ENCODE data around the gene TTC4.
"Not testable (repeated sequence)": the region's sequence is repeated elsewhere in the genome, so short reads cannot be mapped to it uniquely, and the experiment has no call there.

Gene TTC4

GRCh38 chr1:54774820-54775498, 59.3 kb downstream of the TTC4 start:
- DNase-seq (peak; percentile 14), ATAC-seq (no peak)
- Mint-ChIP-seq H3K27ac (no peak overlapping the region), H3K27me3 (no peaks in the 10 kb centered on the region), H3K36me3 (ENCODE audit: low read depth) (no peaks in the 10 kb centered on the region), H3K4me3 (no peak overlapping the region), H3K4me1 (no peaks in the 10 kb centered on the region), H3K9me3 (no peaks in the 10 kb centered on the region)

DNA sequence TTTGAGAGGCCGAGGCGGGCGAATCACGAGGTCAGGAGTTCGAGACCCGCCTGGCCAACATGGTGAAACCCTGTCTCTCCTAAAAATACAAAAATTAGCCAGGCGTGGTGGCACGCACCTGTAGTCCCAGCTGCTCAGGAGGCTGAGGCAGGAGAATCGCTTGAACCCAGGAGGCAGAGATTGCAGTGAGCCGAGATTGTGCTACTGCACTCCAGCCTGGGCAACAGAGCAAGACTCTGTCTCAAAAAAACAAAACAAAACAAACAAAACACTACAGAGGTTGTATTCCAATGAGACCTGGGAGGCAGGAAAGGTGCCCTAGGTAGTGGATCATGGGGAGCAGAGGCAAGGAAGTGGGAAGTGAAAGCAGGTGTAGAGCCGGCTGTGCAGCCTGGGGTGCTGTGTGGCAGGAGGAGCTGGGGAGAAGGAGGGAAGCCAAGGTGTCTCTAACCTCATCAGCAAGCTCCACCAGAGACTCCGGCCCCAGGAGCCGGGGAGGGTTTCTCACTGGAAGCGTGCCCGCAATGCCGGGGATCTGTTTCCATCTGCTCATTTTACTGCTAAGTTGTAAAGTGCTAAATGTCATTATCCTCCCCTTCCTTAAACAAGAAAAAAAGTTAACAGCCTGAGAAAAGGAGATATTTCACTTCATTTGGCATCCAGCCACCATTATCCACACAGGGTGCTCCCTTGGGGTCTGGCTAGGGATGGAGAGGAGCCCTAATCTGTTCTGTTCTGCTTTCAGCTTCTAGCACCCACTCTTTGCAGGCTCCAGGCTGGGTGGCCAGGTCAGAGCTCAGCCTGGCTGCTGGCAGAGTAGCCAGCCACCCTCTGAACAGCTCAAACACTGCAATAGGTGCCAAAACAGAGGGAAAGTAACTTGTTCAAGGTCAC, 60.4 kb downstream of the TTC4 start:
- not testable (repeated sequence) for H3K27ac Mint-ChIP-seq; H3K9me3 Mint-ChIP-seq; H3K4me1 Mint-ChIP-seq; H3K27me3 Mint-ChIP-seq; H3K36me3 Mint-ChIP-seq (ENCODE audit: low read depth); H3K4me3 Mint-ChIP-seq; DNase-seq; ATAC-seq

- no peak overlapping the region for H3K4me3 Mint-ChIP-seq
- no peaks in the 10 kb centered on the region for H3K9me3 Mint-ChIP-seq
- H3K4me1 Mint-ChIP-seq: no peaks in the 10 kb centered on the region
- DNase-seq (no peak), ATAC-seq (no peak)
- no peak overlapping the region for H3K27ac Mint-ChIP-seq
- no peaks in the 10 kb centered on the region for H3K36me3 Mint-ChIP-seq (ENCODE audit: low read depth)
- H3K27me3 Mint-ChIP-seq: no peaks in the 10 kb centered on the region
Measured at GRCh38 chr1:54777011-54777410, 61.4 kb downstream of the TTC4 start.

GRCh38 chr1:54777431-54777830, 61.8 kb downstream of the TTC4 start:
- H3K4me1 Mint-ChIP-seq: no peaks in the 10 kb centered on the region
- no peak for DNase-seq
- H3K36me3 Mint-ChIP-seq (ENCODE audit: low read depth): no peaks in the 10 kb centered on the region
- no peak overlapping the region for H3K4me3 Mint-ChIP-seq
- H3K27me3 Mint-ChIP-seq: no peaks in the 10 kb centered on the region
- no peak for ATAC-seq
- H3K27ac Mint-ChIP-seq: no peak overlapping the region
- H3K9me3 Mint-ChIP-seq: no peaks in the 10 kb centered on the region

GRCh38 chr1:54781023-54781723, 65.5 kb downstream of the TTC4 start:
- DNase-seq (no peak), ATAC-seq (no peak)
- Mint-ChIP-seq H3K4me3 (no peak overlapping the region), H3K36me3 (ENCODE audit: low read depth) (no peaks in the 10 kb centered on the region), H3K4me1 (no peaks in the 10 kb centered on the region), H3K27ac (no peak overlapping the region), H3K9me3 (no peaks in the 10 kb centered on the region), H3K27me3 (no peaks in the 10 kb centered on the region)

GRCh38 chr1:54782156-54782555, 66.5 kb downstream of the TTC4 start:
- DNase-seq (no peak), ATAC-seq (no peak)
- H3K27me3 Mint-ChIP-seq: no peaks in the 10 kb centered on the region
- no peak overlapping the region for H3K4me3 Mint-ChIP-seq
- H3K36me3 Mint-ChIP-seq (ENCODE audit: low read depth): no peaks in the 10 kb centered on the region
- no peaks in the 10 kb centered on the region for H3K4me1 Mint-ChIP-seq
- H3K9me3 Mint-ChIP-seq: no peaks in the 10 kb centered on the region
- H3K27ac Mint-ChIP-seq: no peak overlapping the region

DNA sequence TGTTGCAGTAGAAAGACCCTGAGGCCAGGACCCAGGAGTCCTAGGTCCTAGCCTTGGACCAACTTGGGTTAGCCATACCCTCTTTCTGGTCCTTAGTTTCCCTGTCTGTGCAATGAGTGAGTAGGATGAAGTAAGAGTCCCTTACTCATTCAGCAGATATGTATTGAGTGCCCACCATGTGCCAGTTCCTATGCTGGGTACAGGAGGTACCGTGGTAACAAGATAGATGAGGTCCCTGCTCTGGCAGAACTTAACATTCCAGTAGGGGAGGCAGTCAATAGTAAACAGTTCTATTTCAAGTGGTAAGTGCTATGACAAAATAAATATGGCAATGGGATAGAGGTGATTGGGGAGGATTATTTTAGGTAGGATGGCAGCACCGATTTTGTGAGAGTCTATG, 66.9 kb downstream of the TTC4 start:
- DNase-seq (no peak), ATAC-seq (no peak)
- no peaks in the 10 kb centered on the region for H3K27me3 Mint-ChIP-seq
- no peak overlapping the region for H3K4me3 Mint-ChIP-seq
- H3K36me3 Mint-ChIP-seq (ENCODE audit: low read depth): no peaks in the 10 kb centered on the region
- no peaks in the 10 kb centered on the region for H3K4me1 Mint-ChIP-seq
- no peaks in the 10 kb centered on the region for H3K9me3 Mint-ChIP-seq
- no peak overlapping the region for H3K27ac Mint-ChIP-seq

DNA sequence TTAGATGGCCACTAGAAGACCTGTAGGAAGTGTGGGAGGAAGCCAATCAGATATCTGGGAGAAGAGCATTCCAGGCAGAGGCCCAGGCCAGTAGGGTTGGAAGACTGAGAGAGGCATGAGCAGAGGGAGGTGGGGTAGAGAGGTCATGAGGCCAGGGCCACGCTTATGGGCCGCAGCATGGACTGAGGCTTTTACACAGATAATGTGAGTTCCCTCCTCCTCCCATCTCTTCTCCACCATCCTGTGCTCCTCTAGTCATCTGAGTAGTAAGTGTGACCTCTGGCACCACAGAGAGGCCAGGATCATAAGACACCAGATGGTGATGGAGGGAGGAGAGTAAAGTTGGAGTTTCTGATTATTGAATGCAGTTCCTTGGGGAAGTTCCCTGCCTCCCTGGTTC, 68.4 kb downstream of the TTC4 start:
- Mint-ChIP-seq H3K9me3 (no peaks in the 10 kb centered on the region), H3K27ac (no peak overlapping the region), H3K27me3 (no peaks in the 10 kb centered on the region), H3K36me3 (ENCODE audit: low read depth) (no peaks in the 10 kb centered on the region), H3K4me1 (no peaks in the 10 kb centered on the region), H3K4me3 (no peak overlapping the region)
- DNase-seq (no peak), ATAC-seq (no peak)

DNA sequence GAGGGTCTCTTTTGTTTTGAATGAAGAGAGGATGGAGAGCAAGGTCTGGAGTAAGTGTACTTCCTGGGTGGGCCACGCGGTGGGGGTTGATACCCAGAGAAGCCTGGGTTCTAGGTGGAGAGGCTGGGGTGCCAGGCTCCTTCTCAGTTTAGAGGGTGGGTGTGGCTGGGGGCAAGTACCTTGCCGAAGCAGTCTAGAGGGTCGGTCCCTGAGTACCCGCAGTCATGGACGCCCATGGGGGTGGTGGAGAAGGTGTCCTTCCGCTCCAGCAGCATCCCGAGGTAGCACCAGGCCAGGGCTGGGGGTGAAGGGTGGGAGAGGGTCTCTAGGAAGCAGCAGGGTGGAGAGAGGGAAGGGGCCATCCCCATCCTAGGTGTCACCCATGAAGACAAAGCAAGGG, 71.1 kb downstream of the TTC4 start:
- no peaks in the 10 kb centered on the region for H3K27me3 Mint-ChIP-seq
- no peak for ATAC-seq

GRCh38 chr1:54787604-54788003, 71.9 kb downstream of the TTC4 start:
- no peak overlapping the region for H3K4me3 Mint-ChIP-seq
- H3K4me1 Mint-ChIP-seq: no peaks in the 10 kb centered on the region
- no peaks in the 10 kb centered on the region for H3K9me3 Mint-ChIP-seq
- peaks cover 4% of the 10 kb centered on the region for H3K36me3 Mint-ChIP-seq (ENCODE audit: low read depth)
- DNase-seq (no peak), ATAC-seq (no peak)
- no peaks in the 10 kb centered on the region for H3K27me3 Mint-ChIP-seq
- H3K27ac Mint-ChIP-seq: no peak overlapping the region

More for the DNA sequence above, 71.1 kb downstream of the TTC4 start:
- H3K4me1 Mint-ChIP-seq: no peaks in the 10 kb centered on the region
- H3K27ac Mint-ChIP-seq: no peak overlapping the region
- peaks cover 2% of the 10 kb centered on the region for H3K36me3 Mint-ChIP-seq (ENCODE audit: low read depth)
- H3K4me3 Mint-ChIP-seq: no peak overlapping the region
- no peak for DNase-seq
- no peaks in the 10 kb centered on the region for H3K9me3 Mint-ChIP-seq

GRCh38 chr1:54788459-54788858, 72.8 kb downstream of the TTC4 start:
- Mint-ChIP-seq H3K27ac (no peak overlapping the region), H3K4me3 (no peak overlapping the region), H3K27me3 (no peaks in the 10 kb centered on the region), H3K4me1 (no peaks in the 10 kb centered on the region), H3K9me3 (no peaks in the 10 kb centered on the region), H3K36me3 (ENCODE audit: low read depth) (peaks cover 4% of the 10 kb centered on the region)
- no peak for ATAC-seq
- DNase-seq: no peak

DNA sequence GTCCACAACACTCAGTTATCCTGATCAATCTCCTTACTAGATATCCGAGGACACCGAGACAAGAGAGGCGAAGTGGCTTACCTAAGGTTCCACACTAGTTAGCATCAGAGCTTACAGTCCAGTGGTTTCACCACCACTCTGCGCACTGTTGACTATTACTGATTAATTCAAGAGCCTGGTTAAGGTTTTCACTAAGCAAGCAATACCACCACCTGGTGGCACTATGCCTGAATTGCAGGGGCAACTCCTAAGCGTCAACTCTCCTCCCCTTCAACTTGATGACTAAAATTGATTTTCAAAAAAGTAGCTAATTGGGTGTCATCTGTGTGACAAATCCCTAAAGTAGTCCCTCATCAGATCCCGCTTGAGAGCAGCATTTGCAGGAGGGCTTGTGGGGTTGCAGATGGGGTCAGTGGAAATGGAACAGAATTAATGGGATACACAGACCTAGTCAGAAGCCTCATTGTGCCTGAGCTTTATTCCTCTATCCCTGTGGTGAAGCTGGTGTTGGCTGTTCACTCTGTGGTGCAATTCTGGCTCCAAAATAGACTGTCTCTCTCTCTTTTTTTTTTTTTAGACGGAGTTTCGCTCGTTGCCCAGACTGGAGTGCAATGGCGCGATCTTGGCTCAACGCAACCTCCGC, 76.3 kb downstream of the TTC4 start:
- DNase-seq: peak; percentile 65
- Mint-ChIP-seq H3K27me3 (no peaks in the 10 kb centered on the region), H3K27ac (no peak overlapping the region), H3K36me3 (ENCODE audit: low read depth) (peaks cover 4% of the 10 kb centered on the region), H3K4me1 (peaks cover 2% of the 10 kb centered on the region), H3K9me3 (no peaks in the 10 kb centered on the region), H3K4me3 (no peak overlapping the region)
- ATAC-seq: no peak

All from activated naive CD8-positive, alpha-beta T cell treated with anti-CD3 and anti-CD28 coated beads, Interleukin-2, amount 50 U/mL, for 24 hours (primary cell).